NCI-H510A treated with DMSO at 0.1 percent for 48 hours (cell line): ENCODE results near the gene SLC6A17.
A peak's percentile ranks its signal among the peaks of the same experiment; 100 is the strongest.

ENCODE experiments used
- DNase-seq: peaks from one replicate; lab custom pipeline; 2025; lab: John Stamatoyannopoulos, UW

The SLC6A17 gene

DNA sequence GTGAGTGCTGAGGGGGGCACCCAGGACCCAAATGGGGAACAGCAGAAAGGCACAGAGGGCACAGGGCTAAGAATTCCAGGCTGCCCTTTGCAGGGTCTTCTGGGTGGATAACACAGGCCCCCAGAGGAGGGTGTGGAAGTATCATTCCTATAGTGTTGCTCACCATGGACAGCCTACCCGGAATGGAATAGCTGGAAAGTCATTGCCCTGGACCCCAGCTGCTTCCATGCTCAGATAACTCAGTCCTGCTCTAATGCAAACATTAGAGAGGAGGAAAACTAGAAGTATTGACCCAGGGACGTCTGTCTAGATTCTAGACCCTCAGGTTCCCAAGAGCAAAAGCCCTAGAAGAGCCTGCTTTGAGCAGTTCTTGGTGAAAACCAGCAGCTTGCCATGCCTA lies 24.7 kb downstream of the SLC6A17 start:
- no peak for DNase-seq

DNA sequence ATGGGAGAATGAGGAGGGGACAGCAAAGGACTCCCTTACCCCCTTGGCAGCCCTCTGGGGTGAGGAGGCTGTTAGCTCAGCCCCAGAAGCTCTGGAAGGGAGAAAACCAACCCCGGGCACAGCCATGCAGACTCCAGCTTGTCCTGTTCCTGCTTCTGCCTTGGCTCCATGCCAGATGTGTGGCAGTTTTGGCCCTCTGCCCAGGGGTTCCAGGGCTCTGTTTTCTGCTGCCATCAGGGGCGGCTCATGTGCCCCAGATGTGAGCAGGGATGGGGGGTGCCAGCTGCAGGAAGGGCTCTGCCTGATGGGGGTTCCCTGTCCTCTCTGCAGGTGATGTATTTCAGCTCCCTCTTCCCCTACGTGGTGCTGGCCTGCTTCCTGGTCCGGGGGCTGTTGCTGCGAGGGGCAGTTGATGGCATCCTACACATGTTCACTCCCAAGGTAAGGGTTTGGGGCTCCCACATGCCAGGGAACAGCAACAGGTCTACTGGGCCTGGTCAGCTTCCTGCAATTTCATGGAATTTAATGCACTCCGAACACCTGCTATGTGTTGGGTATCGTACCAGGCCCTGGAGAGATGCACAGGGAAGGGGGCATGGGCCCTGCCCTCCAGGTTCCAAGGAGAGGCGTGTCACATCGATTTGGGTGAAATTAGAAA lies 26.1 kb downstream of the SLC6A17 start:
- peak; percentile 87 for DNase-seq

DNA sequence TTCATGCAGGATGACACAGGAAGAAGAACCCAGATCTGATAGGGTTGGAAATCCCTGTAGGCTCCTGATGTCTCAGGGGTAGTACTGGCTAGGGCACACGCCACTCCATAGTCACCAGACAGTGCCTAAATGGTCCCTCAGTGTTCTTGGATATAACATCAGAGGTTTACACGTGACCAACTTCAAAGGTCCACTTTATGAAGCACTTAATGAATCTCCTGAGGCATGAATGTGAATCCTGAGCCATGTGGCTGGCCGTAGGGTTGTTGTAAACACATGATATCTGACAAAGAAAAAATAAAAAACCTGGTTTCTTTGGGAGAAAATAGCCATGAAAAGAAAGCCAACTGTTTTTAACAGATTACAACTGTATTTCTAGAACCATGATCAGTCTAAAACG lies 27.5 kb downstream of the SLC6A17 start:
- peak; percentile 35 for DNase-seq

DNA sequence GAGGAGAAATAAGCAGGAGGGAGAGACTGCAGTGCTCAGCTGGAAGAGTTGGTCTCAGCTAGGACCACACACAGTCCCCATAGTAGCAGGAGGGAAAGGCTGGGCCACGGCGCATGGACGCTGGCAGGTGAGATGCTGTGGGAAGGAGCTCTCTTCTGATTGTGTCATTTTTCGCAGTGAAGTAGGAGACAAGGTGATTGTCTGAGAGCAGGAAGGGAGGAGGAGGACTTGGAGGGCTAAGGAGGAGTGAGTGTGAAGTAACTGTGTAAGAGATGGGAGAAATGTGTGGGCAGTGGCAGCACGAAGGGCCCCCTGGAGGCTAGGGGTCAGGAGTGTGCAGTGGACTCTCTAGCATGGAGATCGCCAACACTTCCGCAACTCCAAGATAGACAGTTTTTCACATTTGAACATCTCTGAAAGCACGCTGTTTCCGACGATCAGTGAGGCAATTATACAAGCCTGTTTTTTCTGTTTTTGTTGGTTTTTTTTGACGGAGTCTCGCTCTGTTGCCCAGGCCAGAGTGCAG lies 33.4 kb downstream of the SLC6A17 start:
- DNase-seq = no peak

DNA sequence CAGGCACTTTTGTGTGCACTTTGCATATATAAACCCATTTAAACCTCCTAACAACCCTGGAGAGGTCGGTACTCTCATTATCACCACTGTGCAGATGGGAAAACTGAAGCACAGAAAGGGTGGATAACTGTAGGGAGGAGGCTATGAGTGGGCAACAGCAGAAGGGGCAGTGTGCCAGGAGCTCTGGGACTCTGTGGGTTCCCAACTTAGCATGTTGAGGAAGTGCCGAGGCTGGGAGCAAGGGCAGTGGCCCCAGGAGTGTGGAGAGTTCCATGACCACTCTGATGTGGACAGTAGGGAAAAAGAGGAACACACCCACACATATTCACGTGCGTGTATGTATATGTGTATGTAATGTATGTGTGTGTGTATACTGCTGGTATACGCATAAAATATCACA lies 34.2 kb downstream of the SLC6A17 start:
- no peak for DNase-seq

DNA sequence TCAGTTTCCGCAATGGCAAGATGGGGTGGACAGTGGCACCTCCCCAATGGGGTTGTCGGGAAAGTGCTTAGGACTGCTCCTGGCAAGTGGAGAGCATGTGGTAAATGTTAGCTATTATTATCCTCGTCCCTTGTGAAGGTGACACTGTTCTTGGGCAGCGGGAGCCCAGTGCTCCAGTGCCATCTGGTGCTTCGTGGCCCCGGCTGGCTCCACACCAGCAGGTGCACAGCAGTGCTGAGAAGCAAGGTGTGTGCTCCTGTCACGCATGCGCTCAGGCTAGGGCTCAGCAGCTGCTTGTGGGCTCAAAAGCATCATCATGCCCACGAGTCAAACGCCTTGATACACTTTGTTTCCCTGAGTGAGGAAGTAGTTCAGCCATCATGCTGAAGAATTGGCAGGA lies 34.9 kb downstream of the SLC6A17 start:
- DNase-seq = peak; percentile 77

DNA sequence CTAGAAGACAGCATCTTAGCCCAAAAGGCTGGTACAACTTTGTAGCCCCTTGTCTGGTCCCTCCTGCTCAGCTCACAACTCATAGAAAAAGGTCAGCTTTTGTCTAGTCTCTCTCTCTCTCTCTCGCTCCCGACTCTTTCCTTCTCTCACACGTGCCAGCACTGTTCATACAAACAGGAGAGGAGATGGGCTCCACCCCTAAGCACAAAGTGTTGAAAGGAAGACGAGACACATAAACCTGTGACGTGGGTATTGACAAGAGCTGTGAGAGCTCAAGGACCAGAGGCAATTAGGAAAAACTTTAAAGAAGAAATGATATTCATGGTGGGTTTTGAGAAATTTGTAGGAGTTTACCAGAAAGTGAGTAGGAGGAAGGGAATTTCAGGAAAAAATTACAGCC lies 36.3 kb downstream of the SLC6A17 start:
- peak; percentile 64 for DNase-seq

DNA sequence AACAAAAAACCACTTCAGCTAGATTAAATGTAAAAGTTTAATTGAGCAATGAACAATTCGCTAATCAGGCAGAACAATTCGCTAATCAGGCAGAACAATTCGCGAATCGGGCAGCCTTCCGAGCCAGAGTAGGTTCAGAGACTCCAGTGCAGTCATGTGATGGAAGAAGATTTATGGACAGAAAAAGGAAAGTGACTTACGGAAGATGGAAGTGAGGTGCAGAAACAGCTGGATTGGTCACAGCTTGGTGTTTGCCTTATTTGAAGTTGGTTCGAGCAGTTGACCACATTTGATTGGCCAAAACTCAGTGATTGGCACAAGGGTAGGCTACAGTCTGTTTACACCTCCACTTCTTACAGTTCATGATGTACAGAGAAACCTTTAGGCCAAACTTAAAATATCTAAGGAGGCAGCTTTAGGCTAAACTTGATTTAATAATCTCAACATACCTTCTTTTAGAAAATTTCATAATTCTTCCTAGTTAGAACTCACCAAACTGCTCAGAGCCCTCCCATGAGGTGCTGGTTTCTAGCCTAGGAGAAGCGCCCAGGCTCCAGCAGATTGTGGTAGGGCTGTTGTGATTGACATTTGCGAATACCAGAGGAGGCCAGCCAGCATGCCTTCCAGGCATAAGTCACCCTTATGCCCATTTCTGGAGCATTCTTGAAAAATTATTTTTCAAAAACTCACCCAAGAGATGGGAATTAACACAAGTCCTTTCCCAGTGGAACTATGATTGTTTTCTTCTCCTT lies 37.0 kb downstream of the SLC6A17 start:
- no peak for DNase-seq

DNA sequence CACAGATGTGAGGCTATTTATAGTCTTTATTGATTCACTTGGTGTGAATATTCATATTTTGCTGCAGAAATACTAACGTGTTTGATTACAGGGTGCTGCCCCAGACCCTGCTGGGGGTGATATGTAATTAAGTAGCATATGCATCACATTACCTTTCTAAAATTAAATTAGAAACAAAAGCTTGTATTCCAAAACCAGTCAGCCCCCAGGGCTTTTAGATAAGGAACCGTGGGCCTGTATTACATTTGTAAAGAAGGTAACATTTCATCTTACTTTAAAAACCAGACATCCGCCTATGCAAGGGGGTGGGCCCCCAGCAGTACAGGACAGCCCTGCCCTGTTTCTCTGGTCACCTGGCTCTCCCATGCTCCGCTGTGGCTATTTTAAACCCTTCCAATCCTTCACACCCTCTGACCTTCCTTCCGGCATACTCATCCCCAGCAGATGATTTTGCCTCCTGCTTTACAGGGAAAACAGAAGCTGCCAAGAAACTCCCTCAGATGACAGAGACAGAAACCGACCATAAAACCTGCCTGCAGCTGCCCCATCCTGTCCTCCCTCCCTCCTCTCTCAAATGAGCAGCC lies 37.8 kb downstream of the SLC6A17 start:
- no peak for DNase-seq

DNA sequence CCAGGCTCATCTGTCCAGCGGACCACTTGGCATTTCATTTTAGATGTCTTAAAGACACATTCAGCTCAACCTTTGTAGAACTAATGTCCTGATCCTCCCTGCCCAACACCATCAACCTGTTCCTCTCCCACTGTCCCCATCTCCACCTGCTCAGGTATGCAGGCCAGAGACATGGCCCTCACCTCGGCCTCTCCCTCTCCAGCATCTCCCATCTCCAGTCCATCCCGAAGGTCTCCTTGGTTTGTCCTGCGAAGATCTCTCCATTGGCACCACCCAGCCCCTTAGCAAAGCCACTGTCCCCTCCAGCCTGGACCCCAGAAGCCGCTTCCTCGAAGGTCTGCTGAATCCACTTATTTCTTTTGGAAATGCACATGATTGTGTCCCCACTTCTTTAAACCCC lies 38.9 kb downstream of the SLC6A17 start:
- no peak for DNase-seq

DNA sequence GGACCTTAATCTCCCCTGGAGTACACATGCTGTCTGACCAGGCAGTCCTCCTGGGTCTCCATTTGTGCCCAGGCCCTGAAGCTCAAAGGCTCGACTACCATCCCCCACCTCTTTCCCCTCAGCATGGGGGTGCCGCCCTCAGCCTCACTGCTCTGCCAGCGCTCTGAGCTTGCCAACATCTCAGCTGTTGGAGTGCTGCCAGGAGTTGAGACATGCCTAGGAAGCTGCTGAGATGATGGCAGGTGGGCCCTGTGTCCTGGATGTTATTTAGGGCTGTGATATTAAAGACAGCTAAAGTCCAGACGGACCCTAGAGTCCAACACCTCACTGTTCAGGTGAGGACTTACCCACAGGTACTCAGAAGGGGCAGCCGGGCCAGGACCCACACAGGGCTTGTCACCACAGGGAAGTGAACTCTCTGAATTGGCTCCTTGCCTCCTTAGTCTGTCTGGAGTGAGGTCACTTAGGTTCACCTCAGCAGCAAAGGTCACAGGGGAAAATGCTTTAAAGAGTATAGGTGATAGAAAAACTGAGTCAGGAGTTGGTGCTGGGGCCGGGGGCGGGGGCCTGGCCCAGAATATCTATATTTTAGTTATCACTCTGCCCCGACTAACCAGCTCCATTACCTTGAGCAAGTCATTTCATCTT lies 40.1 kb downstream of the SLC6A17 start:
- DNase-seq = peak; percentile 71

DNA sequence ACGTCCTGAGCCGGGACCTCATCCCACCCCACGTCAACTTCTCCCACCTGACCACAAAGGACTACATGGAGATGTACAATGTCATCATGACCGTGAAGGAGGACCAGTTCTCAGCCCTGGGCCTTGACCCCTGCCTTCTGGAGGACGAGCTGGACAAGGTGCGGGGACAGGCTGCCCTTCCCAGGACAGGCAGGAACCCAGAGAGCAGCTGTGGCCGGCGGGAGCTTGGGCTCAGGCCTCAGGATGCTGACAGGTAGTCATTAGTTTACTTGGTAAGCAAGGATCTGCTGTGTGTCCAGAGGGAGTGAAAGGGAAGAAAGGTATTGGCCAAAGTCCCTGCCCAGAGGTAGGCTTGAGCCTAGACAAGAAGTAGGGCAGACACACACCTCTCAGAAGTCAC lies 42.2 kb downstream of the SLC6A17 start:
- no peak for DNase-seq

DNA sequence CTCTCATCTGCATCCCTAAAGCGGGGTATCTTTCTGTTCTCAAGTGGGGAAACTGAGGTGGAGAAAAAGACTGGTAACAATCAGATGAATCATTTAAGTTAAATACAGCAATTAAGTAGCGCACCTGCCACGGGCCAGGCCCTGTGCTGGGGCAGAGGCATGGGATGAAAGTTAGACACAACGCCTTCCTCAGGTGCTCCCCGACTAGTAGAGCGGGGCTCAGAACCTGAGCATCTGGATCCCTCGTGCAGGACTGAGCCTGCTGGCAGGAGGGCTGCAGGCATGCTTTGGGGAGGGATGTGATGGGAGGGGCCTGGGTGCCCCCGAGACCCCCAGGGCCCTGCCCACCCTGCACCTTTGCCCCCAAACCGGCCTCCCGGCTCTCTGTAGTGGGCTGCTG lies 44.9 kb downstream of the SLC6A17 start:
- DNase-seq = no peak

DNA sequence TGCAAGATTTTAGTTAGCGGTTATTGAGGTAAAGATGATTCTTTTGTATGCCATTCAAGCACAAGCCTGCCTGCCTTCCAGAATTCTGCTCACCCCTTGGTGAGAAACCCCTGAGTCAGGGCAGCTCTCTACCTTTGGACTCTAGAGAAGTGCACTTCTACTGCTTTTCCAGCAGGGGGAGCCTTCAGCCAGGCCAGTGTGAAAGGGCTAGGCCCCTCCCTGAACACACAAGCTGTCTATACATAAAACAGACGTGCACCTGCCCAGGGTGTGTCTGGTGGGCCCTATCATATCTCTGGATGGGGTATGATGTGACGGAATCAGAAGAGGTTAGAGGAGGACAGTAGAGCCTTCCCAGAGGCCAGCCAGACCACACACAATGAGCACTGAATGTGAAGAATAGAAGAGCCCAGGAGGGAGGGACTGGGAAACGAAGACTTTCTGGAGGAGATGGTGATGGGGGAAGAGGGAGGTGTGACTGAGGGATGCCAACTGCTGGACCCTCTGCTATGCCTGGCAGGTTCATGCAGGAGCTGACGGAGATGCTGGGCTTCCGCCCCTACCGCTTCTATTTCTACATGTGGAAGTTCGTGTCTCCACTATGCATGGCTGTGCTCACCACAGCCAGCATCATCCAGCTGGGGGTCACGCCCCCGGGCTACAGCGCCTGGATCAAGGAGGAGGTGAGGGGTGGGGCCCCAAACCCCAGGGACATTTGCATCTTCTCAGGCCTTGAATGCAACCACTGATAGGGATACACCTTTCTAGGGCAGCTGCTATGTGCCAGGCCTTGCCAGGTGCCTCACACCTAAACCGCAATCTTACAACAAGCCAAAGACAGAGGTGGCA lies 46.8 kb downstream of the SLC6A17 start:
- peak; percentile 88 for DNase-seq

DNA sequence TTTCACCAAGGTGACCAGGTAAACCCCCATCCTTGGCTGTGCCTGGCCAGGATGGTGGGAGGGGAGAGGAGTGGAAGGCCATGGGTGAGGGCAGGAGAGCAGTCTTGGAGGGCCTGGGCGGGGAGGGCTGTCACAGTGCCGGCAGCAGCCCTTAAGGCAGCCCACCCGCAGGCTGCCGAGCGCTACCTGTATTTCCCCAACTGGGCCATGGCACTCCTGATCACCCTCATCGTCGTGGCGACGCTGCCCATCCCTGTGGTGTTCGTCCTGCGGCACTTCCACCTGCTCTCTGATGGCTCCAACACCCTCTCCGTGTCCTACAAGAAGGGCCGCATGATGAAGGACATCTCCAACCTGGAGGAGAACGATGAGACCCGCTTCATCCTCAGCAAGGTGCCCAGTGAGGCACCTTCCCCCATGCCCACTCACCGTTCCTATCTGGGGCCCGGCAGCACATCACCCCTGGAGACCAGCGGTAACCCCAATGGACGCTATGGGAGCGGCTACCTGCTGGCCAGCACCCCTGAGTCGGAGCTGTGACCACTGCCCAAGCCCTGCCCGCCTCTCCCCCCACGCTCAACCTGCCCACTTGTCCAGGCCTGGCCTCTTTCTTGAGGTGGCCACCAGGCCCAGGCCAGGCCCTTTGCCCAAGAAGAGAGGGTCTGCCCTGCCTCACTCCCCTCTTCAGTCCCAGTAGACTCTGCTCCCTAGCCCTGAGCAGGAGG lies 47.8 kb downstream of the SLC6A17 start:
- no peak for DNase-seq

DNA sequence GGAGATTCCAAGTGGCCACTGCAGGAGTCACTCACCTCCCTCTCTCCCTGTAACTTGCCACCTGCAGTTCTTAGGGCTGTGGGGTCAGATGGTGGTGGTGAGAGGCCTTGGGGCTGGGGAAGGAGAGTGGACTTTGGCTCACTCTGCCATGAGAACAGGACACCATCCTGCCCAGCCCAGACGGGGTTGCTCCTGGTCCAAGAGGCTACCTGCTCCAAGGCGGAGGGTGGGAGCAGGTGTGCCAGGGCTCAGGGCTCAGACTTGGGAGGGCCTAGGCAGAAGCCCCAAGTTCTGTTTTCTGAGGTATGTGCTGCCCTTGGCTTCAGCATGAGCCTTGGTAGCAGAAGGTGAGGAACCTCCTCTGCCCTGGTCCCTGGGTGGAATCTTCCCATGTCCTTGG lies 48.5 kb downstream of the SLC6A17 start:
- DNase-seq = no peak

DNA sequence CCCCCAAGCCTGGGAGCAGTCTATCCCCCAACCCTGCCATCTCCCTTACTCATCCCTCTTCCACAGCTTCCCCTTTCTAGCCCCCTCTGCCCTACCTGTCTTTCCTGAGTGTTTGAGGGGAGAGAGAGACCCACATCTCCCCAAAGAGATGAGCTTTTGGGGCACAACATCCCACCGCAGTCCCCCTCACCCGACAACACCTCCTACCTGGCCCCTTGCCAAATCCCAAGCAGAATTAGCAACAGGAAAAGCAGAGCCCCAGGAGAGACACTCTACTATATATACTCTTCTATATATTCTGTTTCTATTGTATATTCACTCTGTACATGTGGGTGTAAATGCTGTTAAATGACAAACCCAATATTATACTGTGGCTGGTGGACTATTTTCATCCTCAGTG lies 49.9 kb downstream of the SLC6A17 start:
- no peak for DNase-seq

DNA sequence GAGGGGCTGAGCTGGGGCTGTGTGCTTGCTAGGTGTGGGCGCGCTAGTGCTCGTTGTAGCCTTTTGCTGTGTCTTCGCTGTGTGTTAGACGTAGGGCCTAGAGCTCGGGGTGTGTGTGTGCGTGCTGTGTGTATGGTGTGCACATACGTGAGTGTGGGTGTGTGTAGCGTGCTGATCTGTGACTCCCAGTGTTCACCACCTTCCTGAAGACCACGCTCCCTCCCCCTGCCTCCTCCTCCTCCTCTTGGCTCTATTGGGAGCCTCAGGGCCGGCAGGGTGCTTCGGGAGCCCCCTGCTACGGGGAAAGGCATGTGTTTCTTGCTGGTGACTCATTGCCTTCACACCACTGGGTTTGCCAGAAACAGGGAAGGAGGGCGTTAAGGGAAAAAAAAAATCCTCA lies 50.4 kb downstream of the SLC6A17 start:
- no peak for DNase-seq

DNA sequence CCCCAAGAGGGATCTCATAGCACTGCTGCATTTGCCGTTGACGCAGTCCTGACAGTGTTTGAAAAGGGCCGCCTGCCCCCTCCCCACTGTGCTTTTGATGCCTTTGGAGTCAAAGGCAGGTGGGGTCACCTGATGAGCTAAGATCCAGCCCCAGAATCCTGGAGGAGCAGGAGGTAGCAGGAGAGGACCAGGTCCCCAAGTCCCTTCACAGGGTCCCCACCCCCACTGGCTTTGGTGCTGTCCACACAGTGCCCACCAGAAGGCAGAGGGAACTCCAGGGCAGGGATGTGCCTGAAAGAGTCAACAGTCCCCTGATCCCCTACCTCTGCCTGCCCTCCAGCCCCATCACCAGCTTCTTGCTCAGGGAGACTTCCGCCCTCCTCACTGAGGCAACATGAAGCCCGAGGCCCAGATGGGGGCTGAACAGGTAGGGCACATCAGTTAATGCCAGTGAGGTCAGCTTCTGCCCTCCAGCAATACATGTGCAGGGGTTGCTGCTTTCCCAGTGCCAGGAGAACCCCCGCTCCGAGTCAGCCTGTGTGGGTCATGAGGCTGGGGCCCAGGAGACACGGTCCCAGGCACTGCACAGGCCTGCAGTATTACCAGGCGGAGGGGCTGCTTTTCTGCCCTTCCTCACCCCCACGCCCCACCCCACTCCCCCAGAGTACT lies 51.0 kb downstream of the SLC6A17 start:
- DNase-seq = no peak

DNA sequence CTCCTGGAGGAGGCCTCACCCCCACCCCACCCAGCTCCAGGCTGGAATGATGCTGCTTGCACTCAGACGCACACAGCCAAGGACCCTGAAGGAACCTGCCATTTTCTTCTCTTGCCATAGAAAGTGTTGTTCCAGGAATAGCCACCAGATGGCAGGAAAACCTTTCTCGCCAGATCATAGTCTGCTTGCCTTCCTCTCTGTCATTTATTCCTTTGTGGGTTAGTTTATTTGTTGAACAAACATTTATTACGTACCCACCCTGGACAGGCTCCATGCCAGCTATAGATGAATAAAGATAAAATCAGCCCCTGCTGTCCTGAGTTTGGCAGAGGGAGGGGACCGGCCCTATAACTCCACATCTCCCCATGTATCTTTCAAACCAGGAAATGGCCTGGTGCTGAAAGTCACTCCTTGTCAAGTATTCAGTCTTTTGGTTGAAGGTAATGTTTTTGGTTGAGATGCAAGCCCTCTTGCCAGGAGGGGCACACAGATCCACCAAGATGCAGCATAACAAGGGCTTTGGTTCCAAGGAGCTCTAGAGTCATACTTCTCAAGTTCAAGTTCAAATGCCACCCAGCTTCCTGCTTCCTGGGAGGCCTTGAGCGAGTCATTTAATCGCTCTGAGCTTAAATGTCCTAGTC lies 52.8 kb downstream of the SLC6A17 start:
- peak; percentile 84 for DNase-seq
